ENCODE data around the gene PCDH9.
"Not testable (repeated sequence)": the region's sequence is repeated elsewhere in the genome, so short reads cannot be mapped to it uniquely, and the experiment has no call there.

Gene PCDH9

GRCh38 chr13:67131393-67131792, 98.7 kb downstream of the PCDH9 start:
- no peak for DNase-seq

- DNase-seq, result no peak
Measured at GRCh38 chr13:67130444-67130843, 99.7 kb downstream of the PCDH9 start.

GRCh38 chr13:67128136-67128535, 102.0 kb downstream of the PCDH9 start:
- DNase-seq, result no peak

- no peak for DNase-seq
Measured at GRCh38 chr13:67125681-67126080, 104.5 kb downstream of the PCDH9 start.

- no peak for DNase-seq
Measured at GRCh38 chr13:67123165-67123564, 107.0 kb downstream of the PCDH9 start.

GRCh38 chr13:67122251-67122650, 107.9 kb downstream of the PCDH9 start:
- DNase-seq, result no peak

GRCh38 chr13:67120872-67121531, 109.1 kb downstream of the PCDH9 start:
- no peak for DNase-seq

GRCh38 chr13:67119481-67119894, 110.6 kb downstream of the PCDH9 start:
- DNase-seq, result no peak

GRCh38 chr13:67118277-67118676, 111.9 kb downstream of the PCDH9 start:
- DNase-seq, result no peak

- DNase-seq, result no peak
Measured at GRCh38 chr13:67117010-67117550, 113.1 kb downstream of the PCDH9 start.

- DNase-seq, result no peak
Measured at GRCh38 chr13:67107979-67108378, 122.2 kb downstream of the PCDH9 start.

- DNase-seq, result no peak
Measured at GRCh38 chr13:67106502-67107057, 123.6 kb downstream of the PCDH9 start.

GRCh38 chr13:67101730-67102467, 128.2 kb downstream of the PCDH9 start:
- no peak for DNase-seq

GRCh38 chr13:67100730-67101129, 129.4 kb downstream of the PCDH9 start:
- no peak for DNase-seq

GRCh38 chr13:67099494-67099893, 130.6 kb downstream of the PCDH9 start:
- DNase-seq, result no peak

GRCh38 chr13:67097892-67098452, 132.2 kb downstream of the PCDH9 start:
- no peak for DNase-seq

GRCh38 chr13:67096893-67097292, 133.2 kb downstream of the PCDH9 start:
- not testable (repeated sequence) for DNase-seq

GRCh38 chr13:67096418-67096817, 133.7 kb downstream of the PCDH9 start:
- DNase-seq, result no peak

- no peak for DNase-seq
Measured at GRCh38 chr13:67095621-67096020, 134.5 kb downstream of the PCDH9 start.

GRCh38 chr13:67094952-67095351, 135.2 kb downstream of the PCDH9 start:
- no peak for DNase-seq

- no peak for DNase-seq
Measured at GRCh38 chr13:67094078-67094477, 136.1 kb downstream of the PCDH9 start.

- DNase-seq, result no peak
Measured at GRCh38 chr13:67091603-67092002, 138.5 kb downstream of the PCDH9 start.

- DNase-seq, result no peak
Measured at GRCh38 chr13:67090856-67091255, 139.3 kb downstream of the PCDH9 start.

Data from right kidney (tissue), 1 donor.